ENCODE results near the gene NFKBIZ.

DNA sequence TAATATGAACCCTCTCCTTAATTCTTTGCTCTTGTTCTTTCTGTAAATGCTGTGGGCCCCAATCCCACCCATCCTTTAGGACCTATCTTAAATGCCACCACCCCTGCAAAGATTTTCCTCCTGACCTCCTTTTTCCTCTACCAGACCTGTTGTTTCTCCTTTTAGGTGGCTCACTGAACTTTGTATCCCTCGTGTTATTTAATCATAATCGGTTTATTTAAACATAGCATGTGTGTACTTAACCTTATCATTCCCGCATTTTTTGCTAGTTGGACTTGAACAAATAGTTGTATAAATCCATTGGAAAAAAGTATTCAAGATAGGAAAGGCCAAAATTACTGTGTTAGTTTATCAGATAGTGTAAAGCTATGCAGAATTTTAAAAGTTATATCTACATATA, 988 bp upstream of the NFKBIZ start:
- no peak for TF ChIP-seq TEAD4 (IDR thresholded peaks at IDR 0.05)
- no peak for TF ChIP-seq TAF1 (IDR thresholded peaks at IDR 0.05; ENCODE audit: low read depth)
- TF ChIP-seq EP300 (IDR thresholded peaks at IDR 0.05; ENCODE audit: borderline replicate concordance), result no peak
